ENCODE data around the gene LIPM.

GRCh38 chr10:88828310-88828709 lies 25.8 kb downstream of the LIPM start:
- no peak for TF ChIP-seq POLR2AphosphoS5 (IDR thresholded peaks at IDR 0.05; ENCODE audit: low read depth, low read length)
- no peak for TF ChIP-seq TAF1 (IDR thresholded peaks at IDR 0.05; ENCODE audit: borderline replicate concordance, low read depth, low read length)
